ENCODE measurements around the gene OR6K6.

The OR6K6 gene

DNA sequence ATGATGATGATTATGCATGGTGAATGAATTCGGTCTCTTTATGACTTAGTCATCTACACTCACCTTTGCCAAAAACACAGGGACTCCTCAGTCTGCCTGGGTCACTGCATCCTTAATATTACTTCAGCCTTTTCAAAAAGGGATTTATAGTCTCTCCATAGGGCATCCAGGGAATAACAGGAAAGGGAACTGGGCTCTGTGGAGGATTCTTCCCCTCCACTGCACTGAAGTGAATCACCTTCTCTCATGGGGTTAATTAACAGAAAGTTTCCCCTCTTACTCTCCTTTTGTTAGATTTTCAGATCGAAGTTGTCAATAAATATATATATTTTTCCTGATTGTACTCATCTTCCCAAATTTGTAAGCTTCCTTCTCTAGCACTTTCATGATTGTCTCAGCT is 33.9 kb upstream of the OR6K6 start, which contains the start of gene OR6K3:
TSS of gene OR6K3 (minus strand) at position 101 of the 400 bp plus-strand sequence. CDS start 2,605 bp downstream, outside the sequence.
- in situ Hi-C loops (cut with HindIII; ENCODE audit: low sequenced_read_pairs), result no loop called here
- H3K4me3 ChIP-seq (ENCODE audit: low read depth, low read length), result no peak within 1 kb of the TSS
- no peak for DNase-seq (ENCODE audit: low read depth, low spot score)
- TF ChIP-seq, protein P1, sequence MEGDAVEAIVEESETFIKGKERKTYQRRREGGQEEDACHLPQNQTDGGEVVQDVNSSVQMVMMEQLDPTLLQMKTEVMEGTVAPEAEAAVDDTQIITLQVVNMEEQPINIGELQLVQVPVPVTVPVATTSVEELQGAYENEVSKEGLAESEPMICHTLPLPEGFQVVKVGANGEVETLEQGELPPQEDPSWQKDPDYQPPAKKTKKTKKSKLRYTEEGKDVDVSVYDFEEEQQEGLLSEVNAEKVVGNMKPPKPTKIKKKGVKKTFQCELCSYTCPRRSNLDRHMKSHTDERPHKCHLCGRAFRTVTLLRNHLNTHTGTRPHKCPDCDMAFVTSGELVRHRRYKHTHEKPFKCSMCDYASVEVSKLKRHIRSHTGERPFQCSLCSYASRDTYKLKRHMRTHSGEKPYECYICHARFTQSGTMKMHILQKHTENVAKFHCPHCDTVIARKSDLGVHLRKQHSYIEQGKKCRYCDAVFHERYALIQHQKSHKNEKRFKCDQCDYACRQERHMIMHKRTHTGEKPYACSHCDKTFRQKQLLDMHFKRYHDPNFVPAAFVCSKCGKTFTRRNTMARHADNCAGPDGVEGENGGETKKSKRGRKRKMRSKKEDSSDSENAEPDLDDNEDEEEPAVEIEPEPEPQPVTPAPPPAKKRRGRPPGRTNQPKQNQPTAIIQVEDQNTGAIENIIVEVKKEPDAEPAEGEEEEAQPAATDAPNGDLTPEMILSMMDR (IDR thresholded peaks at IDR 0.05; ENCODE audit: low read depth, low read length), result no peak

DNA sequence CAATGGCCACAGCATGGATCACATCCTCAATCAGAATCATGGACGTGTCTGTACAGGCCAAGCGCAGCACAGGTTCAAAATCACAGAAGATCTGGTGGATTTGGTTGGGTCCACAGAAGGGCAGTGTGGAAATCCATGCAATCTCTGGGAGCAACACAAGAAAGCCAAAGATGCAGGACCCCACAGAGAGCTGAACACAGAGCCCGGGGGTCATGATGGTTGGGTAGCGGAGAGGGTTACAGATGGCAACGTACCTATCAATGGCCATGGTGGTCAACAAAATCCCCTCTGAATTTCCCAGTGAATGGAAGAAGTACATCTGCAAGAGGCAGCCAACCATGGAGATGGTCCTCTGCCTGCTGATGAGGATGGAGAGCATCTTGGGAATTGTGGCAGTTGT is 30.1 kb upstream of the OR6K6 start:
- no peak for DNase-seq (ENCODE audit: low read depth, low spot score)
- TF ChIP-seq, protein P1 (IDR thresholded peaks at IDR 0.05; ENCODE audit: low read depth, low read length), result no peak
- in situ Hi-C loops (cut with HindIII; ENCODE audit: low sequenced_read_pairs), result no loop called here
- no peak overlapping the region for H3K4me3 ChIP-seq (ENCODE audit: low read depth, low read length)

GRCh38 chr1:158728510-158729225 is 25.9 kb upstream of the OR6K6 start:
- in situ Hi-C loops (cut with HindIII; ENCODE audit: low sequenced_read_pairs), result no loop called here
- TF ChIP-seq, protein P1 (IDR thresholded peaks at IDR 0.05; ENCODE audit: low read depth, low read length), result no peak
- no peak overlapping the region for H3K4me3 ChIP-seq (ENCODE audit: low read depth, low read length)
- DNase-seq (ENCODE audit: low read depth, low spot score), result no peak

GRCh38 chr1:158730453-158730852 is 24.1 kb upstream of the OR6K6 start:
- TF ChIP-seq, protein P1 (IDR thresholded peaks at IDR 0.05; ENCODE audit: low read depth, low read length), result no peak
- DNase-seq (ENCODE audit: low read depth, low spot score), result no peak
- in situ Hi-C loops (cut with HindIII; ENCODE audit: low sequenced_read_pairs), result no loop called here
- no peak overlapping the region for H3K4me3 ChIP-seq (ENCODE audit: low read depth, low read length)

GRCh38 chr1:158731707-158732106 is 22.8 kb upstream of the OR6K6 start:
- no peak overlapping the region for H3K4me3 ChIP-seq (ENCODE audit: low read depth, low read length)
- TF ChIP-seq, protein P1 (IDR thresholded peaks at IDR 0.05; ENCODE audit: low read depth, low read length), result no peak
- in situ Hi-C loops (cut with HindIII; ENCODE audit: low sequenced_read_pairs), result no loop called here
- DNase-seq (ENCODE audit: low read depth, low spot score), result no peak

- no peak overlapping the region for H3K4me3 ChIP-seq (ENCODE audit: low read depth, low read length)
- TF ChIP-seq, protein P1 (IDR thresholded peaks at IDR 0.05; ENCODE audit: low read depth, low read length), result no peak
- no peak for DNase-seq (ENCODE audit: low read depth, low spot score)
- in situ Hi-C loops (cut with HindIII; ENCODE audit: low sequenced_read_pairs), result no loop called here
Observed at GRCh38 chr1:158732524-158732923, 22.0 kb upstream of the OR6K6 start.

Data from astrocyte of the spinal cord (primary cell).